NCI-H226 (cell line): ENCODE data around the gene TSPAN5.
A peak's percentile ranks its signal among the peaks of the same experiment; 100 is the strongest.

Experiments used
- DNase-seq: peaks from one replicate; pipeline ENCODE4 v3.0.0-alpha.2; 2015

TSPAN5 gene

GRCh38 chr4:98642991-98643426, 15.4 kb downstream of the TSPAN5 start:
- peak; percentile 52 for DNase-seq

- DNase-seq: no peak
These were observed 16.3 kb downstream of the TSPAN5 start for GRCh38 chr4:98641906-98642668.

- no peak for DNase-seq
These were observed 17.0 kb downstream of the TSPAN5 start for GRCh38 chr4:98641376-98641775.

GRCh38 chr4:98639523-98639922, 18.9 kb downstream of the TSPAN5 start:
- DNase-seq: no peak

GRCh38 chr4:98639108-98639507, 19.3 kb downstream of the TSPAN5 start:
- DNase-seq: no peak

- no peak for DNase-seq
These were observed 19.8 kb downstream of the TSPAN5 start for GRCh38 chr4:98638661-98639060.

GRCh38 chr4:98634061-98634460, 24.4 kb downstream of the TSPAN5 start:
- DNase-seq: no peak

- no peak for DNase-seq
These were observed 25.3 kb downstream of the TSPAN5 start for GRCh38 chr4:98633159-98633558.

GRCh38 chr4:98632258-98632657, 26.2 kb downstream of the TSPAN5 start:
- DNase-seq: no peak

GRCh38 chr4:98631506-98631905, 26.9 kb downstream of the TSPAN5 start:
- no peak for DNase-seq

- DNase-seq: no peak
These were observed 27.5 kb downstream of the TSPAN5 start for GRCh38 chr4:98630737-98631454.

- peak; percentile 77 for DNase-seq
These were observed 30.7 kb downstream of the TSPAN5 start for GRCh38 chr4:98627531-98628257.

- peak; percentile 94 for DNase-seq
These were observed 32.1 kb downstream of the TSPAN5 start for GRCh38 chr4:98626350-98626749.

GRCh38 chr4:98625920-98626319, 32.5 kb downstream of the TSPAN5 start:
- DNase-seq: no peak

GRCh38 chr4:98625399-98625798, 33.0 kb downstream of the TSPAN5 start:
- DNase-seq: no peak

GRCh38 chr4:98624642-98625041, 33.8 kb downstream of the TSPAN5 start:
- DNase-seq: no peak

- DNase-seq: no peak
These were observed 34.3 kb downstream of the TSPAN5 start for GRCh38 chr4:98624144-98624543.

GRCh38 chr4:98623126-98623802, 35.1 kb downstream of the TSPAN5 start:
- no peak for DNase-seq

GRCh38 chr4:98620087-98620784, 38.2 kb downstream of the TSPAN5 start:
- no peak for DNase-seq

GRCh38 chr4:98619180-98619579, 39.2 kb downstream of the TSPAN5 start:
- DNase-seq: no peak

GRCh38 chr4:98618680-98619079, 39.7 kb downstream of the TSPAN5 start:
- DNase-seq: no peak

- DNase-seq: no peak
These were observed 40.9 kb downstream of the TSPAN5 start for GRCh38 chr4:98617358-98618047.
